Activated CD4-positive, alpha-beta T cell treated with anti-CD3 and anti-CD28 coated beads, Interleukin-2, amount 10 ng/mL, durations not matched to agents 7 days and 5 days (primary cell): Measurements from ENCODE around the gene POLR1B. TPM values are rescaled to one million over a fixed set of nuclear protein-coding genes. Genes with fewer than 3 reads are reported as not detected.

Experiments
- total RNA-seq, 2 experiments: library from RNA; stranded (reverse); gene quantifications; one replicate each; pipeline ENCODE4 v1.2.3, GENCODE V29; 2021

POLR1B gene
- total RNA-seq, 2 experiments from 2014 or later = 34.6 to 35.2 TPM

Other genes with a start within 250 kb of the POLR1B start
- gene RGPD8, start 108.8 kb upstream of the POLR1B start, total RNA-seq = 1 to 10 TPM; 4.1 to 4.2 TPM
- 10 to 100 TPM; 38.5 to 38.6 TPM for gene TTL, start 60.3 kb upstream of the POLR1B start, total RNA-seq
- gene CHCHD5, start 42.1 kb downstream of the POLR1B start, total RNA-seq = 10 to 100 TPM; 33.5 to 33.6 TPM
- gene SLC20A1, start 103.5 kb downstream of the POLR1B start, total RNA-seq = 100 to 1,000 TPM; 165 to 167 TPM
- gene NT5DC4, start 178.6 kb downstream of the POLR1B start, total RNA-seq = not detected
- 10 to 100 TPM; 59.1 to 78.1 TPM for gene CKAP2L, start 222.1 kb downstream of the POLR1B start, total RNA-seq
- under 1 TPM; 0.17 to 0.21 TPM for gene IL1A, start 242.0 kb downstream of the POLR1B start, total RNA-seq